Tibial artery (tissue), 4 donors: ENCODE results near the gene NRF1.
A peak's percentile ranks its signal among the peaks of the same experiment; 100 is the strongest.

Experiments used
- DNase-seq, 2 donors: peaks; one replicate each; pipeline ENCODE4 v3.0.0-alpha.2; 2019
- H3K27ac ChIP-seq, 2 donors: fragments of 200-600 bp; sonication (generic) in 1 of 2; 1 replicate in 1 of 2; 2 replicates in 1 of 2; pipeline ENCODE4 v1.5.1; 2018 to 2019; ENCODE audit warnings: mild to moderate bottlenecking in 1 of 2
- H3K27me3 ChIP-seq, 2 donors: fragments of 200-600 bp; sonication (generic) in 1 of 2; one replicate each; pipeline versions ENCODE4 v1.5.1 to v1.6.0; 2016 to 2019
- H3K36me3 ChIP-seq, 3 donors: fragments of 200-600 bp; sonication (generic) in 2 of 3; one replicate each; pipeline ENCODE4 v1.5.1; 2016 to 2019; ENCODE audit warnings: mild to moderate bottlenecking in 2 of 3
- H3K4me1 ChIP-seq, 4 donors: fragments of 200-600 bp; sonication (generic) in 2 of 4; 1 replicate in 3 of 4; 2 replicates in 1 of 4; pipeline ENCODE4 v1.5.1; 2016 to 2019
- H3K4me3 ChIP-seq, 2 donors: fragments of 200-600 bp; sonication (generic) in 1 of 2; 1 replicate in 1 of 2; 2 replicates in 1 of 2; pipeline ENCODE4 v1.5.1; 2018 to 2019; ENCODE audit warnings: mild to moderate bottlenecking in 2 of 2
- H3K9me3 ChIP-seq, 3 donors: fragments of 200-600 bp; sonication (generic) in 1 of 3; one replicate each; pipeline ENCODE4 v1.5.1; 2016 to 2019
- intact Hi-C: fragments of 100-400 bp; cut with DNase I; formaldehyde crosslinking; loops from one replicate; pipeline ENCODE4 v1.15.0; 2023; ENCODE audit warnings: low total_unique reads
- TF ChIP-seq, protein P1 (sequence below), 2 experiments: fragments of 200-600 bp in 1 of 2; fragments of 450-650 bp in 1 of 2; IDR thresholded peaks; one replicate each; pipeline ENCODE4 v1.5.1; 2017 to 2019; ENCODE audit warnings: antibody characterized with exemption in 2 of 2, mild to moderate bottlenecking in 1 of 2, moderate library complexity in 1 of 2

The NRF1 gene

DNA sequence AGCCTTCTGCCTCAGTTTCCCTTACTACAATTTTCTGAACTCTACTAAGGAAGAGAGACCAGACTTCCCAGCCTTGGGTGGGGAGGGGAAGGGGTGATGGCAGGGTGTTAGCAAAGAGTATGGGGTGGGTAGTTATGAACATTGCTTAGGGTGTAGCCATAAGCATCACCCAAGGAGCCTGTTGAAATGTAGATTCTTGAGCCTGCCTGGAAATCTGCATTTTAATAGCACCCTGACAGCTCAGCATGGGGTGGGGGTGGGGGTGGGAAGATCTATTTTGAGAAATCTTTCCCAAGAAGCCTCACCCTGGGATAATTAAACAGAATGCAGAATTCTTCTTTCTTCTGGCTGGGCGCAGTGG is 164.8 kb downstream of the NRF1 start:
- H3K4me1 ChIP-seq = peaks cover 5 to 31% (median 28%) of the 10 kb centered on the region in 4 donors
- no peak for DNase-seq
- H3K9me3 ChIP-seq = no peaks in the 10 kb centered on the region
- H3K27ac ChIP-seq = no peak overlapping the region
- TF ChIP-seq, protein P1, sequence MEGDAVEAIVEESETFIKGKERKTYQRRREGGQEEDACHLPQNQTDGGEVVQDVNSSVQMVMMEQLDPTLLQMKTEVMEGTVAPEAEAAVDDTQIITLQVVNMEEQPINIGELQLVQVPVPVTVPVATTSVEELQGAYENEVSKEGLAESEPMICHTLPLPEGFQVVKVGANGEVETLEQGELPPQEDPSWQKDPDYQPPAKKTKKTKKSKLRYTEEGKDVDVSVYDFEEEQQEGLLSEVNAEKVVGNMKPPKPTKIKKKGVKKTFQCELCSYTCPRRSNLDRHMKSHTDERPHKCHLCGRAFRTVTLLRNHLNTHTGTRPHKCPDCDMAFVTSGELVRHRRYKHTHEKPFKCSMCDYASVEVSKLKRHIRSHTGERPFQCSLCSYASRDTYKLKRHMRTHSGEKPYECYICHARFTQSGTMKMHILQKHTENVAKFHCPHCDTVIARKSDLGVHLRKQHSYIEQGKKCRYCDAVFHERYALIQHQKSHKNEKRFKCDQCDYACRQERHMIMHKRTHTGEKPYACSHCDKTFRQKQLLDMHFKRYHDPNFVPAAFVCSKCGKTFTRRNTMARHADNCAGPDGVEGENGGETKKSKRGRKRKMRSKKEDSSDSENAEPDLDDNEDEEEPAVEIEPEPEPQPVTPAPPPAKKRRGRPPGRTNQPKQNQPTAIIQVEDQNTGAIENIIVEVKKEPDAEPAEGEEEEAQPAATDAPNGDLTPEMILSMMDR (IDR thresholded peaks at IDR 0.05) = no peak
- intact Hi-C loops = no loop called here
- H3K4me3 ChIP-seq = no peak overlapping the region
- H3K27me3 ChIP-seq = peaks cover 15 to 63% of the 10 kb centered on the region in 2 donors
- no peaks in the 10 kb centered on the region for H3K36me3 ChIP-seq

DNA sequence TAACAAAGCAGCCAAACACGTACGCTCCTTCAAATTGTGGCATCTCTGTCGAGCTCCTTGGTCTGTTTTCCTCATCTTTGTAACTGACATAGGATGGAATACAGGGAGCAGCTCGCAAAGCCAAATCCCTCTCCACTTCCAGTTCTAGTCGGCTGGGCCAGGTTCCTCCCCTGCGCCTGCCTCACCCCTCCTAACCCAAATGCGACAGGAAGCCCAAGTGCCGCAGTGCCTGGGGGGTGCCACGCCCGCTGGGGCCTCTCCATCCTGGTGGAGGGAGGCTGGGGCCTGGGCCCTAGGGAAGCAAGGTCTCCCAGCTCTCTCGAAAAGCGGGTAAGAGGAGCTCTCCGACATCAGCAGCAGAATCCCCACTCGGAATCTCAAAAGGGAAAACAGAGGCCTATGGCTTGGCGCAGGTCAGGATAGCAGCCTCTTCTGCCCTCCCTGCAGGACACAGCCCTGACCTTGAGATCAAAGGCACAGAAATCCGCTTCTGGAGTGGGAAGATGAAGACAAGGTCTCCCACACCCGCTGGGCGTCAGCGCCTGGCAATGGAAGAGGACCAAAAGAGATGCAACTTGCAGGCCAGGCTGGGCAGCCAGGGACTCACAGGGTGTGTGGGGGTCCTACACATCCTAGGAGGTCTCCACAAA is 165.8 kb downstream of the NRF1 start:
- Histone ChIP-seq H3K27ac (no peak overlapping the region), H3K4me1 (peaks cover 5 to 40% (median 38%) of the 10 kb centered on the region in 4 donors), H3K4me3 (no peak overlapping the region), H3K27me3 (peaks cover 21 to 73% of the 10 kb centered on the region in 2 donors), H3K36me3 (no peaks in the 10 kb centered on the region), H3K9me3 (no peaks in the 10 kb centered on the region)
- TF ChIP-seq, protein P1 (IDR thresholded peaks at IDR 0.05) = no peak
- intact Hi-C loops = no loop called here
- no peak for DNase-seq

DNA sequence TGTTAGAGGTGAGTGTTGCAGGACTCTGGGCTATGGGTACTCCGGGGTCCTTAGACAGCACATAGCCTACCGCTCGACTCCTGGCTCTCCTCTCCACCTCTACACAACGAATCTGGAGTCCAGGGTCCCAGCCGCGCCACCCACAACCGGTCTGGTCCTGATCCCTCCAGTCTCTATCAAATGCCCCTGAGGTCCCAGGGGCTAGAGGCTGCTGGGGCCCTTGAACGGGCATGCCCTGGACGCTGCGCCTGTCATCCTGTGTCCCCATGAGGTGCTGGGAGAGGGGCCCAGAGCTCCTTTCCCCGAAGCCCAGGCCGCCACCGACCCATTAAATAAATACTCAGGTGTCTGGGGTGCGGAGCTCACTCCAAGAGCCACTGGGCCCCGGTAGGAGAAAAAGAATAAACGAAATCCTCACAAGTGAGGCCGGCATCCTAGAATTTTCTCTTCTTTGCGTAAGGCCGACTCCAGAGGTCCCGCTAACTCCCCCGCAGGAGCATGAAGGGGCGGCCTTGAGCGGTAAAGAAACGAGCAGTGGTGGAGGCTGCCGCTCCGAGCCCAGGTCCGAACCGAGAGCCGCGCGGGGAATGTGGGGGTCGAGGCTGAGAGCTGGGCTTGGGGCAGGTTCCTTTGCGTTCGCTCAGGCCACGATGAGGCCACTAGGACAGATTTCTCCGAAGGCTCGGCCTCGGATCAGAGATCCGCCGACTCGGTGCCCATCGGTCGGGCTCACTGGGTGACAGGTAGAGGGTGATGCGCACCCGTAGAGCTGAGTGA is 166.7 kb downstream of the NRF1 start:
- peaks cover 21 to 76% of the 10 kb centered on the region in 2 donors for H3K27me3 ChIP-seq
- peaks cover 5 to 49% (median 45%) of the 10 kb centered on the region in 4 donors for H3K4me1 ChIP-seq

DNA sequence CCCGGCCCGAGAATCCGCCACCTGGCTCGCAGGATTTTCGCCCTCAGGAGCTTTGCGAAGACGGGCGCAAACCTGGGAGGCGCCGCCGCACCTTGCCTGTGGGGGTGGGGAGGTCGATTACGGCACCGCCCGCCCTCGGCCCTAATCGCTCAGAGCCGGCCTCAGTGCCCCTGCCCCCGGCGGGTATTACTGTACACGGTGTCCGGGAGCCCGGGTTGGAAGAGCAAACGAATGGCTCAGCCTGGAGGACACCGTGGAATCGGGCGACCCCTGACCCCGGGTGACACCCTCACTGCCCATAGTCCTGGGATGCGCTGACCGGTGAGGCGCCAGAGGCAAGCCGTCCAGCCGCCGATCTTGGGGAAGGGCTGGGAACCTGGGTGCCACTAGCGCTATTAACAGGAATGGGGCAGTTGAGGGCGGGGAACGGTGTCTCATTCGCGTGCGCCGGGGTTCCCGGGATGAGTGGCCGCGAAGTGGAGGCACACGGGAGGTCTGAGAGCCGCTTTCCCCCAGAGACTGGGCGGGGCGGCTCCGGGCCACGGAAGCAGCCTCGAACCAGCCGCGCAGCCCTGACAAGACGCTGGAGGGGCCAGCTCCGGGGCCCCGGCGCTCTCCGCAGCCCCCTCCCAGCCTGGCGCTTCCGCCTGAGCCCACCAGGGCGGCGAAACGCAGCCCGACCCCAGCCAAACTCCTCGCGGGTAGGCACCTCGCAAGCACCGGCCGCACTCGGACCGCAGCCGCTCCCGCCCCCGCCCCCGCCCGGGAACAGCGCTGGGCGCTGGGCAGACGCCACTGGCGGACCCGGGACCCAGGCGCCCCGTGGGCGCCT is 167.5 kb downstream of the NRF1 start:
- no peak for DNase-seq
- Histone ChIP-seq H3K4me1 (peaks cover 5 to 54% (median 49%) of the 10 kb centered on the region in 4 donors), H3K9me3 (no peaks in the 10 kb centered on the region), H3K27me3 (peaks cover 21 to 84% of the 10 kb centered on the region in 2 donors), H3K4me3 (peak overlapping the region; percentile 34 to 54), H3K36me3 (no peaks in the 10 kb centered on the region), H3K27ac (no peak overlapping the region)
- TF ChIP-seq, protein P1 (IDR thresholded peaks at IDR 0.05) = no peak
- intact Hi-C loops = no loop called here

More for the DNA sequence above, 166.7 kb downstream of the NRF1 start:
- no peak overlapping the region for H3K4me3 ChIP-seq
- TF ChIP-seq, protein P1 (IDR thresholded peaks at IDR 0.05) = no peak
- H3K36me3 ChIP-seq = no peaks in the 10 kb centered on the region
- no peak for DNase-seq
- no peaks in the 10 kb centered on the region for H3K9me3 ChIP-seq
- H3K27ac ChIP-seq = no peak overlapping the region
- intact Hi-C loops = no loop called here

DNA sequence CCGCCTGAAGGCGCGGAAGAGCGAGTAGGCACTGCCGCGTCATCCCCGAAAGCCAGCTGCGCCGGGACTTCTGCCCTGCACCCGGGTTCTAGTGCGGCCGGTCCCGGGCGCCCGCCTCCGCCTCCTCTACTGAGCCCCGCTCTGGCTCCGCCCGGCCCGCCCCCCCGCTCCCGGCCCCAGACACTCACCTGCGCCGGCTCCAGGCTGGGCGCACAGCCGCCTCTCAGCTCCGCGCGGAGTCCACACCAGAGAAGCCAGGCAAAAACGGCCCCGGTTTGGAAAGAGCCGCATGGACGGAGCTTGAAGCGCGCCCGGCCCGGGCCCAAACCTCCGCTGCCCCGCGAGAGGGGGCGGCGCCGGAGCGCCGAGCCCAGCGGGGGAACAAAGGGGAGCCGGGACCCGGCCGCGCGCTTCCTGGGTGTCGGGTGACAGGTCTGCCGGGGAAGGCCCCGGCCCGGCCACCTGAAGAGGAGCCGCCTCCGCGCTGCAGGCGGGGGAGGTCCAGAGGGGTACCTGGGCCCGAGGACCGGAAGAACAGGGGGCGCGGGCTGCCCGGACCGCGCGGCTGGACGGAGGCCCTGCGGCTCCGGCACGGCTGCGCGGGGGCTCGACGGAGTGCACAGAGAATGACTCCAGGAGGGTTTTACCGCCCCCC is 168.2 kb downstream of the NRF1 start:
- no peak for DNase-seq
- H3K4me1 ChIP-seq = peaks cover 5 to 60% (median 53%) of the 10 kb centered on the region in 4 donors
- peaks cover 22 to 89% of the 10 kb centered on the region in 2 donors for H3K27me3 ChIP-seq
- intact Hi-C loops = no loop called here
- H3K4me3 ChIP-seq = peak overlapping the region; percentile 34 to 54
- no peaks in the 10 kb centered on the region for H3K9me3 ChIP-seq
- H3K36me3 ChIP-seq = no peaks in the 10 kb centered on the region
- TF ChIP-seq, protein P1 (IDR thresholded peaks at IDR 0.05) = no peak
- H3K27ac ChIP-seq = no peak overlapping the region
